Loucy (cell line): ENCODE measurements around the gene LIME1.

Experiments
- EZH2phosphoT487 ChIP-seq: fragments of 200-600 bp; IDR thresholded peaks from 2 replicates; pipeline ENCODE4 v1.6.1; 2018; ENCODE audit warnings: antibody characterized with exemption, mild to moderate bottlenecking, moderate library complexity, borderline replicate concordance
- TF ChIP-seq, protein P1 (sequence below): fragments of 200-600 bp; sonication (generic); conservative IDR thresholded peaks from 2 replicates; pipeline ENCODE4 v1.5.1; 2014; ENCODE audit warnings: mild to moderate bottlenecking, antibody characterized with exemption, low read length

DNA sequence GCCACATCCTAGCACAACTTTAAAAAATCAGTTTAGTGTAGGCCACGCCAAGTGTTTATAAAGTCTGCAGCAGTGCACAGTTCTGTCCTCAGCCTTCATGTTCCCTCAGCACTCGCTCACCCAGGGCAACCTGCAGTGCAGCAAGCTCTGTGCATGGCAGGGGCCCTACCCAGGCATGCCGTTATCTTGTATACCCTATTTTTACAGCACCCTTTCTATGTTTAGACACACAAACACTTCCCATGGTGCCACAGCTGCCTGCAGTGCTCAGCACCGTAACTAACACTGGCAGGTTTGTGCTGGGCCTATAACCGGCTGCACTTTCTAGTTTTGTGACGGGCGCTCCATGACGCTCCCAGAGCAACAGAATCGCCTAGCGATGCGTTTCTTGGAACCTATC lies 50.8 kb downstream of the LIME1 start:
- TF ChIP-seq, protein P1, sequence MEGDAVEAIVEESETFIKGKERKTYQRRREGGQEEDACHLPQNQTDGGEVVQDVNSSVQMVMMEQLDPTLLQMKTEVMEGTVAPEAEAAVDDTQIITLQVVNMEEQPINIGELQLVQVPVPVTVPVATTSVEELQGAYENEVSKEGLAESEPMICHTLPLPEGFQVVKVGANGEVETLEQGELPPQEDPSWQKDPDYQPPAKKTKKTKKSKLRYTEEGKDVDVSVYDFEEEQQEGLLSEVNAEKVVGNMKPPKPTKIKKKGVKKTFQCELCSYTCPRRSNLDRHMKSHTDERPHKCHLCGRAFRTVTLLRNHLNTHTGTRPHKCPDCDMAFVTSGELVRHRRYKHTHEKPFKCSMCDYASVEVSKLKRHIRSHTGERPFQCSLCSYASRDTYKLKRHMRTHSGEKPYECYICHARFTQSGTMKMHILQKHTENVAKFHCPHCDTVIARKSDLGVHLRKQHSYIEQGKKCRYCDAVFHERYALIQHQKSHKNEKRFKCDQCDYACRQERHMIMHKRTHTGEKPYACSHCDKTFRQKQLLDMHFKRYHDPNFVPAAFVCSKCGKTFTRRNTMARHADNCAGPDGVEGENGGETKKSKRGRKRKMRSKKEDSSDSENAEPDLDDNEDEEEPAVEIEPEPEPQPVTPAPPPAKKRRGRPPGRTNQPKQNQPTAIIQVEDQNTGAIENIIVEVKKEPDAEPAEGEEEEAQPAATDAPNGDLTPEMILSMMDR, result no peak
- no peak for TF ChIP-seq EZH2phosphoT487
